ENCODE measurements around the gene SLC38A3.

SLC38A3 gene

DNA sequence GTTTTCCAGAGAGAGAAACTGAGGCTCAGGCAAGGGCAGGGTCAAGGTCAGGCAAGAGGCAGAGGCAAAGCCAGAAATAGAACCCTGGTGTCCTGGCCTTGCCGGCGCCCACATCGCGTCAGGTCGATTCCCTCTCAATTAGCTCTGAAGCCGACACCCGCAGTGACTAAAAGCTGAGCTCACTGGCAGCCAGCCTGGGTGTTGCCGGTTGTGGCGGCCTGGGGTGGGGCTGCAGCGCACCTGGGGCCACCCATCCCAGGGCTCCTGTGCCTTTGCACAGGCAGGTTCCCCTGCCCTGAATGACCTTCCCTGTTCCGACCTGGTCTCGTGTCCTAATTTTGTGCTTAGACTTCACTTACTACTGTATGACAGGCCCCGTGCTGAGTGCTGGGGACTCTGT lies 43.8 kb upstream of the SLC38A3 start:
- no peak for TF ChIP-seq CTCF (IDR thresholded peaks at IDR 0.05)

- no peak for TF ChIP-seq CTCF (IDR thresholded peaks at IDR 0.05)
Measured at GRCh38 chr3:50162034-50162883, 42.8 kb upstream of the SLC38A3 start.

DNA sequence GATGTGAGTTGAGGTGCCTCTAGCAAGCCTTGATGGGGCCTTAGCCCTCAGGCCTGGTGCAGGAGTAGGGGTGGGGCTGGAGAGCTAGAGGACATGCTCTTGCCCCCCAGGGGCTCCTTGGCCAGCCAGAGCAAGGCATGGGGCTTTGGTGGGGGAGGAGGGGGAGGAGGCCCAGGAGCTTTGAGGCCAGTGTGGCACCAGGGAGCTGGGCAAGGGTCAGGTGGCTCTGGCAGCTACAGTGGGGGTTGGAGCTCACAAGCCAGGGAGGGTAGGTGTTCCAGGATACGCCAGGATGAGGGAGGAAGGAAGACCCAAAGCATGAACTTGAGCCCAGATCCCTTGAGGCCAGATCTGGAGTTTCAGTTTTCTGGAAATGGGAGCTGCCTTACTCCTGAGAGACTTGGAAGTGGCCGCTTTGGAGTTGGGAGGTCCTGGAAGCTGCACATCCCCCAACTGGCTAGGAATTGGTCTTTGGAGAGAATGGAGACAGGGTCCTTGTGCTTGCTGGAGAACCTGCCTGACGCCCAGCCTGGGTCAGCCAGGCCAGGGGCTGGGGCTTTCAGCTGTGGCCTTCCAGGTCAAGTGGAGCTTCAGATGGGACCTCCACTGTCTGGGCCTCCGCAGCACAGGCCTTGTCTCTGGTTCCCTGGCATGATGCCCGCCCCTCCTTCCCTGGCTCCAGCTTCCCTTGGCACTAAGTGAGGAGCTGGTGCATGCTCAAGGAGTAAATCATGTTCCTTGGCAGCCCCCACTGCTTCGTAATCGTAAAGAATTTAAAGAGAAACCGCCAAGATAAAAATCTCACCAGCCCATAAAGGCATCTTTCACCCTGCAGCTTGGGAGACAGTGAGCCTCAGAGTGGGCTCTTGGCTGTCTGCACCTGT lies 41.3 kb upstream of the SLC38A3 start:
- TF ChIP-seq CTCF (IDR thresholded peaks at IDR 0.05), result no peak

GRCh38 chr3:50164481-50164880 lies 40.6 kb upstream of the SLC38A3 start:
- no peak for TF ChIP-seq CTCF (IDR thresholded peaks at IDR 0.05)

DNA sequence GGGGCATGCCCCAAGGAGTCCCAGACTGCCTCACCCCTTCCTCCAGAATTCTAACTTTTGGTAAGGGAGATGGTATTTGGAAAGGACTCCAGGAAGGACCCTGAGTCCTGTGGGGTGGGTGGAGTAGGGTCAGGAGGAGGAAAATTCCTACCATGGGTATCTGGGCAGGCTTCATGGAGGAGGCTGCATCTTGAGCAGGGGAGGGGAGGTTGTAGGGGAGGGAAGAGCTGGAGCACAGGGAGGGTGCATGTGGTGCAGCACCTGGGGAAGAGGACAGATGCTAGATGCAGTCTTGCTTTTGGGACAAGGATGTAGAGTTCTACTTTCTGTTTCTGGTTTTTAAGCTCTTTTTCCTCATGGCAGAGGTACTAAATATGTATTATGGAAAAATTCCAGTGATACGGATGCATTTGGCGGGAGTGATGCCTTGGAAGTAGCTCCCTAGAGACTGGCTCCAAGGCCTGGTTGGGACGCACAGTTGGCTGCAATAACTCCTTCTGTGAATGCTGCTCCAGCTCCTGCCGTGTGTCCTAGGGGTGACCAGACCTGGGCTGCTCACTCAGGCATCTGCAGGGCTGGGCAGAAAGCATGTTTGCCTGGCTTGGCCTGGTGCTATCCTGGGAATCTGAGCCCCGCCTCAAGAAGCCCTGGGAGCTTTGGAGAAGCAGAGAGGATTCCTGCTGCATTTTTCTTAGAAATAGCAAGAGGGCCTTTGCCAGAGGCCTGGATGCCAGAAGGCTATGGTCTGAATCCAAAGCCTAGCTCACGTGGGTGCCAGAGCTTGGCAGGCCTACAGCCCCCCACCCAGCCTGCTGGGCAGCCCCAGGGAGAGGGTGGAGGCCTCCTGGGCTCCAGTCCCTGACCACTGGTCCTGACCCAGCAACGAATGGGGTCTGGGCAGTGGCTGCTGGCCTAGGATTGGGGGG lies 39.8 kb upstream of the SLC38A3 start:
- TF ChIP-seq CTCF (IDR thresholded peaks at IDR 0.05), result no peak

DNA sequence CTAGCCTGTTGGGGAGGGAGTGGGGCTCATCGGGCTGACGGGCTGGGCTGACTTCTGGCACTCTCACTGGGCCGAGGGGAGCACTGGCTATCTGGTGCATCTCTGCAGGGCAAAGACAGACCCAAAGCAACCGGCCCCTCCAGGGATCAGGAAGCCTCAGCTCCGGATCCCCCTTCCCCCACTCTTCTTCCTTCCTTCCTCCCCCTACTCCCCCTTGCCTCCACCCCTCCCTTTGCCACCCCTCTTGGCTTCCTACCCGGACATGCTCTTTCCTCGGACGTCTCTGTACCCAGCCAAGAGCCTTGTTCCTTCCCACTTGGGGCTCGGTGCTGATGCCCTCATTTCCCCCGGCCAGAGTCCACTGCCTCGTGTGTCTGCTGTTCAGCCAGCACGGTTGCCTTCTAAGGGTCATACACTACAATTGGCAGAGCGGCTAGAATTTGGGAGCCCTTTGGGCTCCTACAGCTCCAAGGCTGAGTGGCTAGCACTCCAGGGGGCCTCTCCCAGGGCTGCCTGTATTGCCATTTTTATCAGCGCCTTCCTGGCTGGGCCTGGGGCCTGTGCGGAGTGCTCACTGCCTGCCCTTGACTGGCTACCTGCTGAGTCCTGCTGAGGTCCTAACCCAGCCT lies 39.0 kb upstream of the SLC38A3 start:
- no peak for TF ChIP-seq CTCF (IDR thresholded peaks at IDR 0.05)

Measured in LNCAP (cell line).